B cell (primary cell): ENCODE results near the gene SORT1. TPM values are rescaled to one million over a fixed set of nuclear protein-coding genes. Genes with fewer than 3 reads are reported as not detected.

Experiments
- ATAC-seq: fragments of 200-7000 bp; cut with Tn5 transposase; one replicate; pipeline ENCODE4 v1.10.0; 2021; ENCODE audit warnings: low read depth, mild to moderate bottlenecking, moderate number of reproducible peaks, moderate library complexity
- CTCF ChIA-PET: fragments of 350-600 bp; sonication (Branson Sonifier 250); formaldehyde crosslinking; loops from one replicate; lab custom pipeline; 2021; ENCODE audit warnings: antibody characterized with exemption, inconsistent platforms; lab: Charles Lee
- POLR2A ChIA-PET: fragments of 350-600 bp; sonication (Branson Sonifier 250); formaldehyde crosslinking; loops from one replicate; lab custom pipeline; 2021; ENCODE audit warnings: antibody characterized with exemption; lab: Charles Lee
- DNase-seq: peaks from one replicate; pipeline ENCODE4 v3.0.0; 2013
- H2AFZ ChIP-seq: 2 replicates; pipeline ENCODE4 v1.6.1; 2012; ENCODE audit warnings: mild to moderate bottlenecking, low read depth, low read length; ENCODE audit not compliant: insufficient read depth, poor library complexity, severe bottlenecking
- H3K27ac ChIP-seq, 2 donors: 1 replicate in 1 of 2; 2 replicates in 1 of 2; pipeline ENCODE4 v1.5.1; 2012 to 2013; ENCODE audit warnings: low read length in 2 of 2, mild to moderate bottlenecking in 2 of 2, moderate library complexity in 1 of 2
- H3K27me3 ChIP-seq, 4 experiments: fragments of 200-600 bp in 1 of 4; sonication (generic) in 1 of 4; replicated peaks in 1 of 4; 1 replicate in 2 of 4; 2 replicates in 2 of 4; pipeline versions ENCODE4 v1.6.1 to v1.7.0; 2013 to 2016; ENCODE audit warnings: low read length in 3 of 4, mild to moderate bottlenecking in 2 of 4, mixed read lengths in 1 of 4, moderate library complexity in 1 of 4; ENCODE audit not compliant: insufficient read depth in 4 of 4, control insufficient read depth in 3 of 4; ENCODE audit errors: control extremely low read depth in 1 of 4
- H3K36me3 ChIP-seq, 2 experiments: replicated peaks in 1 of 2; 1 replicate in 1 of 2; 2 replicates in 1 of 2; pipeline versions ENCODE4 v1.6.1 to v1.7.1; 2013; ENCODE audit warnings: low read length in 1 of 2; ENCODE audit not compliant: insufficient read depth in 2 of 2, control insufficient read depth in 1 of 2; ENCODE audit errors: control extremely low read depth in 1 of 2, extremely low read depth in 1 of 2
- H3K4me1 ChIP-seq, 2 donors: fragments of 200-600 bp in 1 of 2; sonication (generic) in 1 of 2; 1 replicate in 1 of 2; 2 replicates in 1 of 2; pipeline versions ENCODE4 v1.5.1 to v1.6.1; 2013 to 2017; ENCODE audit warnings: low read length in 2 of 2; ENCODE audit not compliant: control insufficient read depth in 2 of 2, insufficient read depth in 2 of 2
- H3K4me2 ChIP-seq: replicated peaks from 2 replicates; pipeline ENCODE3; 2012; ENCODE audit warnings: mild to moderate bottlenecking, low read depth, low read length; ENCODE audit not compliant: poor library complexity, severe bottlenecking
- H3K4me3 ChIP-seq, 5 experiments: fragments of 200-600 bp in 1 of 5; sonication (generic) in 1 of 5; 1 replicate in 3 of 5; 2 replicates in 2 of 5; pipeline versions ENCODE4 v1.5.1 to v1.7.0; 2011 to 2016; ENCODE audit warnings: low read length in 4 of 5, mild to moderate bottlenecking in 4 of 5, low read depth in 2 of 5, control low read depth in 1 of 5, moderate library complexity in 1 of 5; ENCODE audit not compliant: insufficient read depth in 1 of 5; ENCODE audit errors: control extremely low read depth in 1 of 5, extremely low read depth in 1 of 5
- H3K79me2 ChIP-seq: fragments of 200-600 bp; sonication (generic); one replicate; pipeline ENCODE4 v1.6.0; 2016; ENCODE audit warnings: low read length; ENCODE audit not compliant: control insufficient read depth, insufficient read depth
- H3K9ac ChIP-seq: fragments of 200-600 bp; sonication (generic); 2 replicates; pipeline ENCODE4 v1.6.1; 2017; ENCODE audit warnings: mild to moderate bottlenecking, low read length, moderate library complexity
- H3K9me3 ChIP-seq, 3 donors: one replicate each; pipeline versions ENCODE4 v1.6.1 to v1.7.1; 2013; ENCODE audit warnings: low read length in 2 of 3; ENCODE audit not compliant: control insufficient read depth in 2 of 3, insufficient read depth in 1 of 3; ENCODE audit errors: control extremely low read depth in 1 of 3
- H4K20me1 ChIP-seq: 2 replicates; pipeline ENCODE4 v1.6.0; 2012; ENCODE audit warnings: mild to moderate bottlenecking, low read length; ENCODE audit not compliant: insufficient read depth, control insufficient read depth, poor library complexity, severe bottlenecking
- H3K27ac Mint-ChIP-seq: one replicate; pipeline ENCODE4 v1.8.0; 2021; ENCODE audit warnings: mixed read lengths
- H3K27me3 Mint-ChIP-seq: one replicate; pipeline ENCODE4 v1.8.0; 2021; ENCODE audit warnings: mixed read lengths
- H3K4me1 Mint-ChIP-seq: one replicate; pipeline ENCODE4 v1.8.0; 2021; ENCODE audit warnings: mixed read lengths
- H3K4me3 Mint-ChIP-seq: one replicate; pipeline ENCODE4 v1.8.0; 2021; ENCODE audit warnings: mixed read lengths
- H3K9me3 Mint-ChIP-seq: one replicate; pipeline ENCODE4 v1.8.0; 2022; ENCODE audit warnings: mixed read lengths; ENCODE audit not compliant: insufficient read depth
- EZH2 ChIP-seq: IDR thresholded peaks from 2 replicates; pipeline ENCODE4 v1.6.1; 2012; ENCODE audit warnings: borderline replicate concordance, low read depth, mild to moderate bottlenecking, moderate library complexity, low read length; ENCODE audit not compliant: insufficient read depth, poor library complexity, severe bottlenecking
- WGBS: methylation state at CpG from one replicate; pipeline ENCODE4 v1.1.5; 2013; ENCODE audit warnings: missing lambda C conversion rate; ENCODE audit not compliant: insufficient coverage; 5-methylcytosine and 5-hydroxymethylcytosine counted together
- intact Hi-C: fragments of 100-400 bp; cut with micrococcal nuclease; formaldehyde crosslinking; loops from one replicate; pipeline ENCODE4 v1.10.0; 2022
- polyA plus RNA-seq: library from polyadenylated mRNA; depleted of rRNA; stranded (reverse); fragments of >200 nt; gene quantifications from 2 replicates; pipeline ENCODE4 v1.2.3, GENCODE V29; 2012
- total RNA-seq, 2 donors: library from RNA; stranded (reverse); fragments of 120-200 nt in 1 of 2; gene quantifications; 1 replicate in 1 of 2; 2 replicates in 1 of 2; pipeline versions ENCODE4 v1.2.3 to v1.2.4, GENCODE V29; 2013 to 2022
- TF ChIP-seq, protein P1 (sequence below): fragments of 200-600 bp; IDR thresholded peaks from one replicate; pipeline ENCODE4 v1.8.0; 2022; ENCODE audit warnings: antibody characterized with exemption, mild to moderate bottlenecking

SORT1 gene
- total and polyA plus RNA-seq, 2 donors (not counting 1 experiment from before 2014, with no cell fraction given): 0.13 to 0.25 TPM

DNA sequence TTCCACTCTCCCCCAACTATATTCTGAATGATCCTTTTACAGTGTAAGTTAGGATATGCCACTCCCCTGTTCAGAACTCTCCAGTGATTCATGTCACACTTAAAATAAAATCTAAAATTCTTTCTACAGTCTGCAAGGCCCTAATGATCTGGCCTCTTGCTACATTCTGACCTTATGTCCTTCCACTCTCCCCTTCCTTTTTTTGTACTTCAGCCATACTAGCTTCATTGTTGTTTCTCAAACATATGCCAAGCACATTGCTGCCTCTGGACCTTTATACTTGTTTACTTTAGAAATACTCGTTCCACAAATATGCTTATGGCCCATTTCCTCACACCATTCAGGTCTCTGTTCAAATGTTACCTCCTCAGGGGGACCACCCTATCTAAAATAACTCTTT, 43.4 kb upstream of the SORT1 start:
- Mint-ChIP-seq H3K9me3 (no peaks in the 10 kb centered on the region), H3K4me3 (no peak overlapping the region), H3K27me3 (peaks cover 5% of the 10 kb centered on the region), H3K4me1 (no peaks in the 10 kb centered on the region), H3K27ac (no peak overlapping the region)
- no peaks in the 10 kb centered on the region for H3K9me3 ChIP-seq
- no peak overlapping the region for H3K4me3 ChIP-seq
- H3K4me2 ChIP-seq: no peak overlapping the region
- H2AFZ ChIP-seq: no peak overlapping the region
- H3K9ac ChIP-seq: no peak overlapping the region
- no peak overlapping the region for H3K27ac ChIP-seq
- no peaks in the 10 kb centered on the region for H3K79me2 ChIP-seq
- H3K4me1 ChIP-seq: no peaks in the 10 kb centered on the region
- H3K36me3 ChIP-seq: no peaks in the 10 kb centered on the region
- 57% methylated on average over 1 of the region's 1 CpG for WGBS
- POLR2A ChIA-PET: no interaction called here
- no peaks in the 10 kb centered on the region for H4K20me1 ChIP-seq
- CTCF ChIA-PET: no interaction called here
- TF ChIP-seq, protein P1, sequence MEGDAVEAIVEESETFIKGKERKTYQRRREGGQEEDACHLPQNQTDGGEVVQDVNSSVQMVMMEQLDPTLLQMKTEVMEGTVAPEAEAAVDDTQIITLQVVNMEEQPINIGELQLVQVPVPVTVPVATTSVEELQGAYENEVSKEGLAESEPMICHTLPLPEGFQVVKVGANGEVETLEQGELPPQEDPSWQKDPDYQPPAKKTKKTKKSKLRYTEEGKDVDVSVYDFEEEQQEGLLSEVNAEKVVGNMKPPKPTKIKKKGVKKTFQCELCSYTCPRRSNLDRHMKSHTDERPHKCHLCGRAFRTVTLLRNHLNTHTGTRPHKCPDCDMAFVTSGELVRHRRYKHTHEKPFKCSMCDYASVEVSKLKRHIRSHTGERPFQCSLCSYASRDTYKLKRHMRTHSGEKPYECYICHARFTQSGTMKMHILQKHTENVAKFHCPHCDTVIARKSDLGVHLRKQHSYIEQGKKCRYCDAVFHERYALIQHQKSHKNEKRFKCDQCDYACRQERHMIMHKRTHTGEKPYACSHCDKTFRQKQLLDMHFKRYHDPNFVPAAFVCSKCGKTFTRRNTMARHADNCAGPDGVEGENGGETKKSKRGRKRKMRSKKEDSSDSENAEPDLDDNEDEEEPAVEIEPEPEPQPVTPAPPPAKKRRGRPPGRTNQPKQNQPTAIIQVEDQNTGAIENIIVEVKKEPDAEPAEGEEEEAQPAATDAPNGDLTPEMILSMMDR: no peak
- no peak for TF ChIP-seq EZH2
- H3K27me3 ChIP-seq: peaks cover 0 to 22% (median 18%) of the 10 kb centered on the region in 4 experiments
- ATAC-seq (no peak), DNase-seq (no peak)
- intact Hi-C loops: no loop called here

DNA sequence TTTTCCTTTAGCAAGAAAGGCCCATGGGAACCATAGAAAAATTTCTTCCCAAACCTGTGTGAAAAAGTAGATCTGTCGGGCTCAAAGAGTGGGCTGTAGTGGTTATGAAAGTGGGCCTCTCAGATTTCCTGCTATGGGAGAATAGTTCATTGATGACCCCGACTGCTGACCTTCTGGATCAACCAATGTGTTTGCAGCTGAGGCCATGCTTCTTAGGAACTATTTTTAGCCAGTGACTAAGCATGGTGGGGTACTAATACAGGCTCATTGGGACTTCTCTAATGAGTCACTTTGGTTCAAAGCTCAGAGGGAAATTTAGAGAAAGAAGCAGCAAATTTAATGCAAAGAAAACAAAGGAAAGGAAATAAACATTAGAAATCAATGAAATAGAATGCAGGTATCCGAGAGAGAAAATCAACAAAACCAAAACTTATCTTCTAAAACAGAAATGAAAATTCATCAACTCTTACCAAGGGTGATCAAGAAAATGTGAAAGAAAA, 41.1 kb upstream of the SORT1 start:
- Histone ChIP-seq H3K27me3 (peaks cover 0 to 25% (median 12%) of the 10 kb centered on the region in 4 experiments), H3K27ac (no peak overlapping the region), H3K9me3 (peaks cover 0 to 7% (median 2%) of the 10 kb centered on the region in 3 donors), H3K4me1 (no peaks in the 10 kb centered on the region), H3K36me3 (no peaks in the 10 kb centered on the region), H3K4me2 (no peak overlapping the region), H3K79me2 (no peaks in the 10 kb centered on the region), H4K20me1 (no peaks in the 10 kb centered on the region), H2AFZ (no peak overlapping the region), H3K9ac (no peak overlapping the region), H3K4me3 (no peak overlapping the region)
- TF ChIP-seq, protein P1: no peak
- TF ChIP-seq EZH2: no peak
- no peaks in the 10 kb centered on the region for H3K4me1 Mint-ChIP-seq
- ChIA-PET POLR2A (no interaction called here), CTCF (no interaction called here)
- H3K9me3 Mint-ChIP-seq: no peaks in the 10 kb centered on the region
- no peak overlapping the region for H3K27ac Mint-ChIP-seq
- ATAC-seq: no peak
- DNase-seq: no peak
- intact Hi-C loops: no loop called here
- WGBS: 67% methylated on average over 1 of the region's 3 CpGs
- peaks cover 13% of the 10 kb centered on the region for H3K27me3 Mint-ChIP-seq
- no peak overlapping the region for H3K4me3 Mint-ChIP-seq
